Ectodermal cell (in vitro differentiated cells): ENCODE results near the gene SLC29A4.
A peak's percentile ranks its signal among the peaks of the same experiment; 100 is the strongest.
"Not testable (repeated sequence)": the region's sequence is repeated elsewhere in the genome, so short reads cannot be mapped to it uniquely, and the experiment has no call there.

ENCODE experiments used
- H3K27ac ChIP-seq: 2 replicates; pipeline ENCODE4 v1.7.0; 2013; ENCODE audit warnings: mild to moderate bottlenecking, low read depth, low read length; ENCODE audit not compliant: insufficient read depth, poor library complexity, severe bottlenecking
- H3K27me3 ChIP-seq: 2 replicates; pipeline ENCODE4 v1.7.0; 2013; ENCODE audit warnings: mild to moderate bottlenecking, low read length; ENCODE audit not compliant: insufficient read depth, control insufficient read depth, poor library complexity, severe bottlenecking
- H3K36me3 ChIP-seq: one replicate; pipeline ENCODE4 v1.7.0; 2013; ENCODE audit warnings: low read length; ENCODE audit not compliant: control insufficient read depth, insufficient read depth
- H3K4me1 ChIP-seq: one replicate; pipeline ENCODE4 v1.7.0; 2013; ENCODE audit warnings: low read length; ENCODE audit not compliant: control insufficient read depth, insufficient read depth
- H3K4me3 ChIP-seq: 2 replicates; pipeline ENCODE4 v1.7.0; 2013; ENCODE audit warnings: low read depth, low read length, control low read depth; ENCODE audit not compliant: insufficient read depth
- H3K9me3 ChIP-seq: 2 replicates; pipeline ENCODE4 v1.7.0; 2013; ENCODE audit warnings: mild to moderate bottlenecking, low read length, moderate library complexity; ENCODE audit not compliant: control insufficient read depth
- WGBS, 2 experiments: methylation state at CpG; one replicate each; pipeline ENCODE4 v1.1.7; 2013; ENCODE audit warnings: missing lambda C conversion rate in 2 of 2; 5-methylcytosine and 5-hydroxymethylcytosine counted together

Gene SLC29A4

GRCh38 chr7:5274441-5274840 is 8.3 kb upstream of the SLC29A4 start:
- Histone ChIP-seq H3K27ac (no peak overlapping the region), H3K27me3 (no peaks in the 10 kb centered on the region), H3K4me1 (no peaks in the 10 kb centered on the region), H3K36me3 (no peaks in the 10 kb centered on the region), H3K4me3 (no peak overlapping the region), H3K9me3 (no peaks in the 10 kb centered on the region)
- 89 to 91% methylated on average over 7 of the region's 7 CpGs for WGBS, 2 experiments

- H3K4me3 ChIP-seq, H3K4me1 ChIP-seq, H3K36me3 ChIP-seq, H3K9me3 ChIP-seq, H3K27me3 ChIP-seq, H3K27ac ChIP-seq: not testable (repeated sequence)
- WGBS, 2 experiments = 88 to 92% methylated on average over 11 of the region's 11 CpGs
Observed at GRCh38 chr7:5274985-5275431, 7.7 kb upstream of the SLC29A4 start.

GRCh38 chr7:5275510-5275909 is 7.2 kb upstream of the SLC29A4 start:
- whole genome bisulfite sequencing, 2 experiments = 87 to 93% methylated on average over 9 to 10 of the region's 10 CpGs

GRCh38 chr7:5276123-5276522 is 6.6 kb upstream of the SLC29A4 start:
- not testable (repeated sequence) for H3K36me3 ChIP-seq, H3K27me3 ChIP-seq, H3K4me1 ChIP-seq, H3K4me3 ChIP-seq, H3K9me3 ChIP-seq, H3K27ac ChIP-seq
- 94 to 95% methylated on average over 14 of the region's 14 CpGs for WGBS, 2 experiments

More at GRCh38 chr7:5275510-5275909, 7.2 kb upstream of the SLC29A4 start:
- not testable (repeated sequence) for H3K4me3 ChIP-seq, H3K9me3 ChIP-seq, H3K36me3 ChIP-seq, H3K4me1 ChIP-seq, H3K27ac ChIP-seq, H3K27me3 ChIP-seq

GRCh38 chr7:5276611-5277010 is 6.1 kb upstream of the SLC29A4 start:
- WGBS, 2 experiments = 90 to 91% methylated on average over 14 of the region's 15 CpGs
- no peak overlapping the region for H3K4me3 ChIP-seq
- no peaks in the 10 kb centered on the region for H3K4me1 ChIP-seq
- H3K27me3 ChIP-seq = no peaks in the 10 kb centered on the region
- no peaks in the 10 kb centered on the region for H3K9me3 ChIP-seq
- no peaks in the 10 kb centered on the region for H3K36me3 ChIP-seq
- H3K27ac ChIP-seq = no peak overlapping the region

- H3K4me3 ChIP-seq = no peak overlapping the region
- H3K27ac ChIP-seq = no peak overlapping the region
- 91 to 94% methylated on average over 7 of the region's 7 CpGs for WGBS, 2 experiments
- no peaks in the 10 kb centered on the region for H3K36me3 ChIP-seq
- no peaks in the 10 kb centered on the region for H3K27me3 ChIP-seq
- H3K4me1 ChIP-seq = no peaks in the 10 kb centered on the region
- no peaks in the 10 kb centered on the region for H3K9me3 ChIP-seq
Observed at GRCh38 chr7:5278766-5279165, 4.0 kb upstream of the SLC29A4 start.

GRCh38 chr7:5279734-5280133 is 3.0 kb upstream of the SLC29A4 start:
- Histone ChIP-seq H3K4me3 (no peak overlapping the region), H3K4me1 (no peaks in the 10 kb centered on the region), H3K27ac (no peak overlapping the region), H3K36me3 (no peaks in the 10 kb centered on the region), H3K27me3 (peaks cover 4% of the 10 kb centered on the region), H3K9me3 (no peaks in the 10 kb centered on the region)
- 60 to 62% methylated on average over 3 to 4 of the region's 4 CpGs for WGBS, 2 experiments

GRCh38 chr7:5281598-5282500 is 894 bp upstream of the SLC29A4 start:
- 38 to 48% methylated on average over 19 of the region's 19 CpGs for WGBS, 2 experiments
- H3K27ac ChIP-seq, H3K9me3 ChIP-seq, H3K4me3 ChIP-seq, H3K4me1 ChIP-seq, H3K36me3 ChIP-seq, H3K27me3 ChIP-seq: not testable (repeated sequence)

- Histone ChIP-seq H3K27ac (no peak overlapping the region), H3K36me3 (no peaks in the 10 kb centered on the region), H3K27me3 (peaks cover 4% of the 10 kb centered on the region), H3K4me1 (no peaks in the 10 kb centered on the region), H3K4me3 (peak overlapping the region; percentile 61), H3K9me3 (no peaks in the 10 kb centered on the region)
- WGBS, 2 experiments = 6 to 9% methylated on average over 43 to 45 of the region's 46 CpGs
Observed at GRCh38 chr7:5283421-5284303, 919 bp downstream of the SLC29A4 start.
